HepG2 (cell line): ENCODE results near the gene NUTF2. TPM values are rescaled to one million over a fixed set of nuclear protein-coding genes. Genes with fewer than 3 reads are reported as not detected.
A peak's percentile ranks its signal among the peaks of the same experiment; 100 is the strongest.

Experiments used
- ATAC-seq: fragments of 200-7000 bp; cut with Tn5 transposase; 3 replicates; pipeline ENCODE4 v1.9.1; 2020; ENCODE audit warnings: mild to moderate bottlenecking, moderate library complexity
- BruUV-seq: library from RNA; stranded (reverse); fragments of 400-500 nt; replicated peaks from 2 replicates; lab custom pipeline; 2021; lab: Mats Ljungman, UMichigan
- CTCF ChIA-PET: fragments of 300-600 bp; formaldehyde crosslinking; extraction: SDS; loops from one replicate; lab custom pipeline; 2021; ENCODE audit warnings: low total read pairs, inconsistent platforms, low intra/inter-chr PET ratio; lab: Yijun Ruan, JAX
- POLR2A ChIA-PET: fragments of 350-600 bp; sonication (Branson Sonifier 250); formaldehyde crosslinking; loops from one replicate; lab custom pipeline; 2020; ENCODE audit warnings: antibody characterized with exemption, inconsistent platforms; lab: Yijun Ruan, JAX
- DNase-seq: peaks from one replicate; pipeline ENCODE4 v3.0.0-alpha.2; 2015; ENCODE audit warnings: low spot score
- FAIRE-seq: peaks from 3 replicates; lab custom pipeline; 2011; peaks lifted over from hg19 to GRCh38; lab: Jason Lieb, UNC
- H2AFZ ChIP-seq: one replicate; pipeline ENCODE4 v1.6.1; 2011; ENCODE audit warnings: low read length, inconsistent platforms
- H3K27ac ChIP-seq: fragments of 300-600 bp; 3 replicates; pipeline ENCODE4 v1.8.0; 2011; ENCODE audit warnings: mixed run types, mild to moderate bottlenecking, mixed read lengths, low read length, inconsistent platforms; ENCODE audit not compliant: insufficient read depth; ENCODE audit errors: extremely low read length
- H3K27me3 ChIP-seq, 2 experiments: fragments of 200-600 bp in 1 of 2; 2 replicates in 1 of 2; 3 replicates in 1 of 2; pipeline versions ENCODE4 v1.6.0 to v1.8.0; 2011; ENCODE audit warnings: low read length in 2 of 2, mild to moderate bottlenecking in 2 of 2, moderate library complexity in 2 of 2, inconsistent platforms in 1 of 2; ENCODE audit not compliant: insufficient read depth in 2 of 2, control insufficient read depth in 1 of 2
- H3K36me3 ChIP-seq, 2 experiments: fragments of 200-600 bp in 1 of 2; replicated peaks in 1 of 2; 2 replicates in 1 of 2; 3 replicates in 1 of 2; pipeline versions ENCODE4 v1.5.1 to v1.8.0; 2011; ENCODE audit warnings: low read length in 2 of 2, inconsistent platforms in 1 of 2; ENCODE audit not compliant: insufficient read depth in 2 of 2, control insufficient read depth in 1 of 2
- H3K4me1 ChIP-seq: 2 replicates; pipeline ENCODE4 v1.5.1; 2012; ENCODE audit warnings: low read length, inconsistent platforms; ENCODE audit not compliant: insufficient read depth
- H3K4me2 ChIP-seq: 2 replicates; pipeline ENCODE4 v1.6.0; 2011; ENCODE audit warnings: low read depth, low read length, inconsistent platforms
- H3K4me3 ChIP-seq, 3 experiments: fragments of 200-600 bp in 1 of 3; sonication (generic), shearing (Covaris generic) in 1 of 3; replicated peaks in 1 of 3; 2 replicates each; pipeline ENCODE4 v1.5.1; 2011 to 2016; ENCODE audit warnings: low read length in 3 of 3, inconsistent platforms in 2 of 3, low read depth in 2 of 3, mild to moderate bottlenecking in 2 of 3, control low read depth in 1 of 3, mixed read lengths in 1 of 3; ENCODE audit not compliant: insufficient read depth in 1 of 3
- H3K79me2 ChIP-seq: one replicate; pipeline ENCODE4 v1.6.1; 2011; ENCODE audit warnings: low read length, inconsistent platforms; ENCODE audit not compliant: insufficient read depth
- H3K9ac ChIP-seq: 2 replicates; pipeline ENCODE4 v1.6.0; 2011; ENCODE audit warnings: mild to moderate bottlenecking, low read depth, low read length, inconsistent platforms; ENCODE audit not compliant: insufficient read depth
- H3K9me3 ChIP-seq: 2 replicates; pipeline ENCODE4 v1.5.1; 2012; ENCODE audit warnings: mild to moderate bottlenecking, low read length
- H4K20me1 ChIP-seq: 2 replicates; pipeline ENCODE4 v1.6.0; 2011; ENCODE audit warnings: inconsistent platforms, mild to moderate bottlenecking, low read length, moderate library complexity; ENCODE audit not compliant: insufficient read depth
- DMAP1 ChIP-seq: IDR thresholded peaks from 2 replicates; pipeline ENCODE4 v1.6.1; 2016
- RBM39 ChIP-seq: fragments of 200-400 bp; formaldehyde crosslinking; IDR thresholded peaks from one replicate; pipeline ENCODE4 v1.6.1; 2018; ENCODE audit warnings: antibody characterized with exemption, mild to moderate bottlenecking, low read depth, low read length; ENCODE audit not compliant: poor library complexity, severe bottlenecking
- SSRP1 ChIP-seq: IDR thresholded peaks from 2 replicates; pipeline ENCODE4 v1.6.1; 2016; ENCODE audit warnings: control low read depth
- TEAD2 ChIP-seq: sonication (generic); formaldehyde crosslinking; IDR thresholded peaks from 2 replicates; pipeline ENCODE4 v1.9.0; 2021; ENCODE audit warnings: missing genetic modification reagents
- THAP9 ChIP-seq: sonication (generic); formaldehyde crosslinking; IDR thresholded peaks from 2 replicates; pipeline ENCODE4; 2020; ENCODE audit warnings: missing genetic modification reagents, mild to moderate bottlenecking, borderline replicate concordance
- XBP1 ChIP-seq: sonication (generic); formaldehyde crosslinking; IDR thresholded peaks from 2 replicates; pipeline ENCODE4 v1.5.0; 2020; ENCODE audit warnings: missing genetic modification reagents
- ZBTB26 ChIP-seq: IDR thresholded peaks from 2 replicates; pipeline ENCODE4 v1.6.1; 2016; ENCODE audit warnings: missing compliant biosample characterization, missing genetic modification reagents, borderline replicate concordance
- ZFP41 ChIP-seq: sonication (generic); formaldehyde crosslinking; IDR thresholded peaks from 2 replicates; pipeline ENCODE4 v1.4.0; 2020; ENCODE audit warnings: mild to moderate bottlenecking, missing genetic modification reagents, borderline replicate concordance
- ZHX1 ChIP-seq: sonication (generic); formaldehyde crosslinking; IDR thresholded peaks from 2 replicates; pipeline ENCODE4 v1.8.1; 2022; ENCODE audit warnings: low read depth, mild to moderate bottlenecking, missing genetic modification reagents
- ZMAT3 ChIP-seq: sonication (generic); formaldehyde crosslinking; conservative IDR thresholded peaks from 2 replicates; pipeline ENCODE4 v1.7.0; 2021; ENCODE audit warnings: missing genetic modification reagents
- ZSCAN20 ChIP-seq: sonication (generic); formaldehyde crosslinking; IDR thresholded peaks from 2 replicates; pipeline ENCODE4 v1.4.0; 2020; ENCODE audit warnings: missing genetic modification reagents, mild to moderate bottlenecking, borderline replicate concordance
- ZXDC ChIP-seq: sonication (generic); formaldehyde crosslinking; IDR thresholded peaks from 2 replicates; pipeline ENCODE4 v1.5.0; 2020; ENCODE audit warnings: mild to moderate bottlenecking, missing genetic modification reagents
- WGBS: methylation state at CpG from one replicate; pipeline ENCODE4 v1.1.6; 2017; ENCODE audit warnings: low lambda C conversion rate; 5-methylcytosine and 5-hydroxymethylcytosine counted together
- in situ Hi-C: cut with HindIII; loops from 2 replicates; pipeline ENCODE4 v1.10.0; 2017; ENCODE audit warnings: low pct_unique_long_range_greater_than_20kb; ENCODE audit not compliant: extremely low pct_ligation_motif_present
- intact Hi-C: fragments of 100-400 bp; cut with micrococcal nuclease; formaldehyde crosslinking; loops from one replicate; pipeline ENCODE4 v1.10.0; 2022; ENCODE audit not compliant: unreplicated experiment
- polyA plus RNA-seq, 8 experiments: library from polyadenylated mRNA; depleted of rRNA in 3 of 8; stranded (reverse) in 7 of 8; unstranded in 1 of 8; fragments of >200 nt; fragmentation: Illumina TruSeq in 4 of 8; extraction: Trizol in 4 of 8; gene quantifications; 2 replicates each; pipeline versions ENCODE4 v1.2.1 to v1.2.3, GENCODE V29; 2011 to 2016; ENCODE audit warnings: low read depth in 4 of 8, missing spikeins in 1 of 8, mixed read lengths in 1 of 8; ENCODE audit not compliant: insufficient read depth in 1 of 8
- total RNA-seq, 5 experiments: library from RNA; depleted of rRNA; stranded (reverse); fragments of >200 nt; fragmentation: Illumina TruSeq; extraction: Trizol; gene quantifications; 2 replicates each; pipeline ENCODE4 v1.2.3, GENCODE V29; 2016; ENCODE audit warnings: low read depth in 1 of 5

The NUTF2 gene
- total and polyA plus RNA-seq, 2 of the 13 experiments (the other 11 are each of a cell fraction or from before 2014, with no cell fraction given) = 168 to 214 TPM

- TF ChIP-seq ZBTB26 = no peak
These were observed 1.3 kb upstream of the NUTF2 start (continued) for GRCh38 chr16:67845291-67846062.

- Histone ChIP-seq H3K9ac (peak overlapping the region; percentile 99), H3K36me3 (peaks cover 0 to 4% of the 10 kb centered on the region in 2 experiments; a peak in 3 of 5 replicates), H2AFZ (no peak overlapping the region), H3K9me3 (no peaks in the 10 kb centered on the region), H4K20me1 (peaks cover 38% of the 10 kb centered on the region), H3K4me3 (peak overlapping the region; percentile 97 to 99 (median 97)), H3K4me1 (peaks cover 50% of the 10 kb centered on the region), H3K27ac (peak overlapping the region; percentile 88), H3K27me3 (no peaks in the 10 kb centered on the region; a peak in 1 of 5 replicates), H3K79me2 (peaks cover 68% of the 10 kb centered on the region), H3K4me2 (peak overlapping the region; percentile 89)
- DNase-seq (no peak), ATAC-seq (no peak), FAIRE-seq (no peak)
- WGBS = 13% methylated on average over 2 of the region's 2 CpGs
- intact Hi-C loops = loop anchor here (1.0 kb wide), 2 partner anchors 11 to 30 kb away; no protein-coding TSS in a partner anchor
- in situ Hi-C loops = no loop called here
- ChIA-PET CTCF (interaction anchor here (1.5 kb wide), 1 partner anchor 29 kb away, joined by 5 read pairs; no protein-coding TSS in a partner anchor), POLR2A (interaction anchor here (0.6 to 6.2 kb wide), 23 partner anchors 9 to 388 kb away, joined by 3 to 47 read pairs (median 4); partner anchors contain the start of genes ACD, C16orf86, EDC4 and ENKD1)
- TSS peak; percentile 77 for BruUV-seq
- TF ChIP-seq TEAD2 (CRISPR knock-in tag) = no peak
- TF ChIP-seq SSRP1 (CRISPR knock-in tag) = no peak
- no peak for TF ChIP-seq ZMAT3 (CRISPR knock-in tag)
- TF ChIP-seq ZXDC (CRISPR knock-in tag) = 0 out of 2 replicates have a peak, but pooled peaks have one; percentile 25
- no peak for TF ChIP-seq THAP9
- TF ChIP-seq XBP1 = no peak
- no peak for TF ChIP-seq RBM39
- TF ChIP-seq ZHX1 (CRISPR knock-in tag) = no peak
- no peak for TF ChIP-seq ZSCAN20 (CRISPR knock-in tag)
- TF ChIP-seq DMAP1 (CRISPR knock-in tag) = no peak
- TF ChIP-seq ZFP41 (CRISPR knock-in tag) = 0 out of 2 replicates have a peak, but pooled peaks have one; percentile 6
These were observed 742 bp upstream of the NUTF2 start for GRCh38 chr16:67846063-67846319.
